NCI-H82 (cell line): Measurements from ENCODE around the gene ZSWIM7.
"Not testable (repeated sequence)": the region's sequence is repeated elsewhere in the genome, so short reads cannot be mapped to it uniquely, and the experiment has no call there.

Experiments used
- DNase-seq: peaks from one replicate; lab custom pipeline; 2025; lab: John Stamatoyannopoulos, UW

Gene ZSWIM7

DNA sequence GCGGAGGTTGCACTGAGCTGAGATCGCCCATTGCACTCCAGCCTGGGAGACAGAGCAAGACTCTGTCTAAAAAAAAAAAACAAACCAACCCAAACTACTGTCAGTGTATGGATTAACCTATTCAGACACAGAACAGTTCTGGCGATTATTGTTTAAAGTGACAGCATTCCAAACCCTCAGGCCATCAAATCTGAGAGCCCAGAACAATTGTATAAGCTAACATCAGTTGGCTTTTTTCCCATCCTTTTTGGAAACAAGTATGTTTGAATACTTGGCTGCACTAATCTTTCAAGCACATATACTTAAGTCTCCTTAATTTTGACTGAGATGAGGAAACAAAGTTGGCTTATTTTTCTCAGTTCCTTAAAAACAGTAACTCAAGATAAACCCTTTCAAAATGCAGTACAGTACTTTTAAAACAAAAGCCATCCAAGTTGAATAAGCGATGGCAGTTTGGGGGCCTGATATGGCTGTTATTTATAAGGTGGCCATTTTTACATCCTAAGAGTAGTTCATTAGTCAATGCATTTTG lies 1.4 kb downstream of the ZSWIM7 start:
- DNase-seq = no peak

GRCh38 chr17:15996322-15996721 lies 3.2 kb downstream of the ZSWIM7 start:
- DNase-seq = no peak

DNA sequence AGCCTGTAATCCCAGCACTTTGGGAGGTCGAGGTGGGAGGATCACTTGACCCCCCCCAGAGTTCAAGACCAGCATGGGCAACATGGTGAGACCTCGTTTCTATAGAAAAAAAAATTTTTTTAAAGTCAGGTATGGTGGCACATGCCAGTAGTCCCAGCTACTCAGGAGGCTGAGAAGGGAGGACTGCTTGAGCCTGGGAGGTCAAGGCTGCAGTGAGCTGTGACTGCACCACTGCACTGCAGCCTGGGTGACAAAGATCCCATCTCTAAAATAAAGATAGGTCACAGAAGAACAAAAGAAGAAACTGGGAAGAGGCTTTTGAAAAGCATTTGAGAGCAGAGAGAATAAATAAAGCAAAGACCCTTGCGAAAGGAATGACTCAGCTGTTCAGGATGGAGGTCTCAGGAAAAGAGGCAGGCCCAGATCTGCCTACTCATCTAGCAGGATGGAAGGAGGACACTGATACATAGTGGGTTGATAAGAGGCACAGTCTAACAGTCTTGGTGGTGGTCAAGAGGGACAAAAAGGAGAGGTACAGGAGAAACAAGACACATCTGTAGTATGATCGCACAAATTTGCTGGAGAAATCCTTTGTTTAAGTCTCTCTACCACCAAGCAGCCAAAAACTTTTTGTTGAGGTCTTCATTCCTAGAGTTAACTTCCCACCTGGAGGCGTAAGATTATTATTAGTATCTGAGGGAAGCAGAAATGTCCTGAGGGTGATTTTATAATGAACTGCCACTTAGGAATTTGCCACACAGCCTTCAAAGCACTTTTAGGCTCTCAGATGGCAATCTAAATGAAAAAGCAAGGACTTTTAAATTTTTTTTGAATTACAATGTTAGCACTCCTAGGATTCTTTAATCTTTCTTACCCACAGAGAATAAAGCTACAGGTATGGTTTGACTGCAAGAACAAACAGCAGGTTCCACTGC lies 17.6 kb downstream of the ZSWIM7 start:
- no peak for DNase-seq

GRCh38 chr17:15981208-15981607 lies 18.3 kb downstream of the ZSWIM7 start:
- DNase-seq = no peak

- DNase-seq = not testable (repeated sequence)
Measured at GRCh38 chr17:15979013-15979412, 20.5 kb downstream of the ZSWIM7 start.

DNA sequence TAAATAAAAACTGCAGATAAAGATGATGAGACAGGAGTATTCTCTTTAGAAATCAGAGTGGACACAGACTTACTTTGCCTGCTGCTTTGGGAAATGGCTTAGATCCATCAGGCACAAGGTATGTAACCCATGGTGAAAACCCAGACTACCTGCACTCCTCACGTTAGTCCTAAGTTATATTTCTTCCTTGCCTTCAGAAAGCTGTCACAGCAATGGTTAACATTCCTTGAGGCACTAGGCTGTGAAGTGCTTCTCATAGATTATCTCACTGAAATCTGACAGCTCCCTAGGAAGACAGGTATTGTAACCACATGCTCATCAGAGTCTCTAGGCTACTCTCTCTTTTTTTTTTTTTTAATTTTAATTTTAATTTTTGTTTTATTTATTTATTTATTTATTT lies 20.9 kb downstream of the ZSWIM7 start:
- DNase-seq = no peak

DNA sequence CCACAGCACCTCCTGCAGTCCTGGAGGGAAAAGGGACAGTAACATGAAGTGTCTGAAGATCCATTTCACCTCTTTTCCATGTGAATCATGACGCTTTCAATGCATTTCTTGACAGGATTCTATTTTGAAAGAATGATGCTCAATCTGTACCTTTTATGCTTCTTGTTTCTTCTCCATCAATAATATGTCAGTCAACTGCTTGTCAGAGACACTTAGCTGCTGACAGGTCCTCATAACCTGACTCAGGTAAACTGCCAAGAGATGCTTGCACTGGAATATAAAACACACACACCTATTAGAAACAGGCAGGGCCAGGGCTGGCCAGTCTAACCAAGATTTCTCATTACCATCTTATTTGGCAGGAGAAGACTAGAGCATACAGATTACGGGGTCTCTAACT lies 21.6 kb downstream of the ZSWIM7 start:
- DNase-seq = no peak

DNA sequence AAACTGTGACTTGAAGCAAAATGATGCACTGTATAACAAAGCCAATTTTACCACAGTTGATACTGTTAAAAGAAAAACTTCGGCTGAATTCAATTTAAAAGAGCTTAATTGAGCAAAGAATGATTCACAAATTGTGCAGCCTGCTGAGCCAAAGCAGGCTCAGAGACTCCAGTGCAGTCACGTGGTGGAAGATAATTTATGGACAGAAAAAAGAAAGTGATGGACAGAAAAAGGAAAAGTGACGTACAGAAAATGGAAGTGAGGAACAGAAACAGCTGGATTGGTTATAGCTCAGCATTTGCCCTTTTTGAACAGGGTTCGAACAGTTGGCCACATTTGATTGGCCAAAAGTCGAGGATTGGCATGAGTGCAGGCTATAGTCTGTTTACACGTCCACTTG lies 25.7 kb downstream of the ZSWIM7 start:
- DNase-seq = no peak

- no peak for DNase-seq
Measured at GRCh38 chr17:15973016-15973415, 26.5 kb downstream of the ZSWIM7 start.

DNA sequence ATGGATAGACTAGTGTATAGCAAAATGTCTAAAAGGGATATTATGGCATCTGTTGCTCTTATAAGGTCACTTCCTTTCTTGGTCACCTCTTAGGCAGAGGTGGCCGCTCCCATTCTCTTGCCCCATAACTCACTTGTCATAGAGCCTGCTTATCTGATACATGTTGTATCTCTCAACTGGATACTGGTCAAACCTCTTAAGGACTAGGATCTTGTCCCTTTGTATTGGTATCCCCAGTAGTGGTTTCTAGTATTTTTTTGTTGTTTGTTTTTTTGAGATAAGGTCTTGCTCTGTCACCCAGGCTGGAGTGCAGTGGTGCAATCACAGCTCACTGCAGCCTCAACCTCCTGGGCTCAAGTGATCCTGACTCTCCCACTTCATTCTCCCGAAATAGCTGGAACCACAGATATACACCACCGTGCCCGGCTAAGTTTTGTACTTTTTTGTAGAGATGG lies 27.0 kb downstream of the ZSWIM7 start:
- DNase-seq = no peak

DNA sequence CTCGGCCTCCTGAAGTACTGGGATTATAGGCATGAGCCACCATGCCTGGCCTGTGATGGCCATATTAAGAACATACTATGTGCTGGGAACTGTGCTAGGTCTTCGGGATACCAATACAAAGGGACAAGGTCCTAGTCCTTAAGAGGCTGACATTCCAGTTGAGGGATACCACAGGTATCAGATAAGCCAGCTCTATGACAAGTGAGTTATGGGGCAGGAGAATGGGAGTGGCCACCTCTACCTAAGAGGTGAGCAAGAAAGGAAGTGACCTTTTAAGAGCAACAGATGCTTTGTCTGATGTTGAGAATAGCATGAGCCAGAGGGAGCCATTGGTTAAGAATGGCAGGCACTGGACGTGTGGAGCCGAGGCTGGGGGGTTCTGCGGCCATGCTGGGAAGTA lies 27.6 kb downstream of the ZSWIM7 start:
- no peak for DNase-seq

GRCh38 chr17:15971098-15971678 lies 28.3 kb downstream of the ZSWIM7 start:
- DNase-seq = no peak

GRCh38 chr17:15970500-15970899 lies 29.0 kb downstream of the ZSWIM7 start:
- no peak for DNase-seq

GRCh38 chr17:15969463-15969862 lies 30.0 kb downstream of the ZSWIM7 start:
- no peak for DNase-seq

DNA sequence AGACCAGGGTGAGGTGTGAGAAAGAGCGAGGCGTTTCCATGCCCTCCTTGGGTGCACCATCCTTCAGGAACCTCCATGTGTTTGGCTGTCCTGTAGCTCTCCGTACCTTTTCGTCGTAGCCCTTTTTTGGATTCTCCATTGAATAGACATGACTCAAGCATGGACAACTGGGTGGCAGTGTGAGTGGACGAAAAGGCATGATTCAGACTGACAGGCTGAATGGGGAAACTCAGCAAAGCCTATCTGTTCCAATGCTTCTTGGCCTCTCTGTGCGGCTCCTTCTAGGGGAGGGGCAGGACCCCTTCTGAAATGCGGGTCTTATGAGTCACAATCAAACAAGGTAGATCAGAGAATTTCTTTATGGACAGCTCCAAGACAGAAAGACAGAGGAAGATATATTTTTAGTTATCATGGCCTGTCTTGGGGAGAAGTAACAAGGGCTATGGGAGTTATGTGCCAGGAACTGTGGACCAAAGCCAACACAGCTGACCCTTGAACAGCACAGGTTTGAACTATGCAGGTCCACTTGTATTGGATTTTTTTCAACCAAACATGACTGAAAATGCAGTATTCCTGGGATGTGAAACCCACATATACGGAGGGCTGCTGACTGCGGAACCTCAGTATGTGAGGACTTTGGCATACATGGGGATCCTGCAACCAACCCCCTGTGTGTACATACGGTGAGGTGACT lies 31.7 kb downstream of the ZSWIM7 start:
- no peak for DNase-seq

DNA sequence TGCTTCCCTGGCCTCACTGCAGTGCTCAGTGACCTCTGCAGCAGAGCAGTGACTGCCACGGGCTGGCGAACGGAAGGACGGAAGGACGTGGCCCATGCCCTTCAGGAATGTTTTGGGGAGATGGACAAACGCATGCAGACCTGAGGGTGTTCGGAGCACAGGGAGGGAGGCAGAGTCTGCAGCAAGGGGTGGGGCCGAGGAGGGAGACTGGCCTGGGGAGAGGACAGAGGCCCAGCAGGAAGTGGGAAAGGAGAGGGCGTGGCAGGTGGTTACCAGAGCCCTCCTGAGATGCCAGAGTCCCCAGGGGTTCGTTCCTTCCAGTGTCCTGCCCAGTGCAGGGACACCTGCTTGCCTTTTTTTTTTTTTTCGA lies 32.6 kb downstream of the ZSWIM7 start:
- no peak for DNase-seq

GRCh38 chr17:15966183-15966878 lies 33.2 kb downstream of the ZSWIM7 start:
- DNase-seq = no peak

- no peak for DNase-seq
Measured at GRCh38 chr17:15965528-15965927, 34.0 kb downstream of the ZSWIM7 start.

- no peak for DNase-seq
Measured at GRCh38 chr17:15963670-15964110, 35.8 kb downstream of the ZSWIM7 start.

DNA sequence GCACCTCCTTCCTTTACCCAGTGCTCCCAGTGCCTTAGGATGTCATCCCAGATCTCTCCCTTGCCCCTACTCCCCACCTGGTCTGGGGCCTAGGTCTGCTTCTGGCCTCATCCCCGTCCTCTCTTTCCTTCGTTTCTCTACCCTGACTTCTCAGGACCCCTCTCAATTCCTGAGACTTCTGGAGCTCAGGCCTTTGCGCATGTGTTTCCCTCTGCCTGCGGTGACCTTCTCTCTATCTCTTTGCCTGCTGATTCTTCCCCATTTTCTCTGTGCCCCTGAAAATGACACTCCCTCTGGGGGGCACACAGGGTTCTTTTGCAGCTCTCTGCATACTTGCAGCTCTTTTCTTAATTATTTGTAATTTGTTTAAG lies 41.0 kb downstream of the ZSWIM7 start:
- no peak for DNase-seq

DNA sequence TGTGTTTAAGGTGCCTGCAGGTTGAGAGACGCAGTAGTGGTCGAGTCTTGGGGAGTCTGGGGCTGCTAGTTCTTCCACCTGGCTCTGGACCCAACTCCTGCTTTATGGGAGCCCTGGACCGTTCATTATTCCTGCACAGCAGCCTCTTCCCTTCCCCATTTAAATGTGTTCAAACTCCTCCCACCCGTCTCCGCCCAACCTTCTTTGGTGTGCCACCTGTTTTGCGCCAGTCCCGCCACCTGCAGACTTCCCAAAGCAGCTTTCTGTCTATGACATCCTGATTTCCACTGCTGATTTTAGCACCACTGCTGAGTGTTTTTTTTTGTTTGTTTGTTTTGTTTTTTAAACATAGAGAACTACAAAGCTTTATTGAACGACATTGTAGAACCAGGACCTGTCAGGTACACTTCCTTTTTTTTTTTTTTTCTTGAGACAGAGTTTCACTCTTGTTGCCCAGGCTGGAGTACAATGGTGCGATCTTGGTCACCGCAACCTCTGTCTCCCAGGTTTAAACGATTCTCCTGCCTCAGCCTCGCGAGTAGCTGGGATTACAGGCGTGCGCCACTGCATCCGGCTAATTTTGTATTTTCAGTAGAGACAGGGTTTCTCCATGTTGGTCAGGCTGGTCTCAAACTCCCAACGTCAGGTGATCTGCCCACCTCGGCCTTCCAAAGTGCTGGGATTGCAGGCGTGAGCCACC lies 41.7 kb downstream of the ZSWIM7 start:
- DNase-seq = no peak
